ENCODE measurements around the gene MAEA.

The MAEA gene

DNA sequence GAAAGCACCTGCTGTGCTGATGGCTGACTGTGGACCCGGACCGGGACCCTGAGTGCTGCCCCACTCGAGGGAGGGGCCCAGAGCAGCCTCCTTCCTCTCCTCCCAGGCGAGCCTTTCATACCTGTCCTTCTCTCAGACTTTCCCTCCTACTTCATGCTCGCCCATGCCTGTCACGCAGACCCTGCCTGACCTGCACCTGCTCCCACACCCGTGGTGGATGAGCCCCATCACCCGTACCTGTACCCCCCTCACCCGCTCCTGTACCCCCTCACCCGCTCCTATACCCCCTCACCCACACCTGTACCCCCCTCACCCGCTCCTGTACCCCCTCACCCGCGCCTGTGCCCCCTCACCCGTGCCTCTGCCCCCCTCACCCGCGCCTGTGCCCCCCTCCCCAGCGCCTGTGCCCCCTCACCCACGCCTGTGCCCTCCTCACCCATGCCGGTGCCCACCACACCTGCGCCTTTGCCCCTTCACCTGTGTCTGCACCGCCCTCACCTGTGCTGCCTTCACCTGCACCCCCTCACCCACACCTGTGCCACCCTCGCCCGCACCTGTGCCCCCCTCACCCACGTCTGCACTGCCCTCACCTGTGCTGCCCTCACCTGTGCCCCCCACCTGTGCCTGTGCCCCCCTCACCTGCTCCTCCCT lies 5.8 kb downstream of the MAEA start:
- DNase-seq (ENCODE audit: low read depth in 2 of 2), result no peak
- H3K4me3 ChIP-seq (replicated peaks in 1 of 2; ENCODE audit: low read depth in 2 of 2, low read length in 2 of 2), result no peak overlapping the region
- TF ChIP-seq, protein P1, sequence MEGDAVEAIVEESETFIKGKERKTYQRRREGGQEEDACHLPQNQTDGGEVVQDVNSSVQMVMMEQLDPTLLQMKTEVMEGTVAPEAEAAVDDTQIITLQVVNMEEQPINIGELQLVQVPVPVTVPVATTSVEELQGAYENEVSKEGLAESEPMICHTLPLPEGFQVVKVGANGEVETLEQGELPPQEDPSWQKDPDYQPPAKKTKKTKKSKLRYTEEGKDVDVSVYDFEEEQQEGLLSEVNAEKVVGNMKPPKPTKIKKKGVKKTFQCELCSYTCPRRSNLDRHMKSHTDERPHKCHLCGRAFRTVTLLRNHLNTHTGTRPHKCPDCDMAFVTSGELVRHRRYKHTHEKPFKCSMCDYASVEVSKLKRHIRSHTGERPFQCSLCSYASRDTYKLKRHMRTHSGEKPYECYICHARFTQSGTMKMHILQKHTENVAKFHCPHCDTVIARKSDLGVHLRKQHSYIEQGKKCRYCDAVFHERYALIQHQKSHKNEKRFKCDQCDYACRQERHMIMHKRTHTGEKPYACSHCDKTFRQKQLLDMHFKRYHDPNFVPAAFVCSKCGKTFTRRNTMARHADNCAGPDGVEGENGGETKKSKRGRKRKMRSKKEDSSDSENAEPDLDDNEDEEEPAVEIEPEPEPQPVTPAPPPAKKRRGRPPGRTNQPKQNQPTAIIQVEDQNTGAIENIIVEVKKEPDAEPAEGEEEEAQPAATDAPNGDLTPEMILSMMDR (IDR thresholded peaks at IDR 0.05; ENCODE audit: low read depth, low read length), result no peak

DNA sequence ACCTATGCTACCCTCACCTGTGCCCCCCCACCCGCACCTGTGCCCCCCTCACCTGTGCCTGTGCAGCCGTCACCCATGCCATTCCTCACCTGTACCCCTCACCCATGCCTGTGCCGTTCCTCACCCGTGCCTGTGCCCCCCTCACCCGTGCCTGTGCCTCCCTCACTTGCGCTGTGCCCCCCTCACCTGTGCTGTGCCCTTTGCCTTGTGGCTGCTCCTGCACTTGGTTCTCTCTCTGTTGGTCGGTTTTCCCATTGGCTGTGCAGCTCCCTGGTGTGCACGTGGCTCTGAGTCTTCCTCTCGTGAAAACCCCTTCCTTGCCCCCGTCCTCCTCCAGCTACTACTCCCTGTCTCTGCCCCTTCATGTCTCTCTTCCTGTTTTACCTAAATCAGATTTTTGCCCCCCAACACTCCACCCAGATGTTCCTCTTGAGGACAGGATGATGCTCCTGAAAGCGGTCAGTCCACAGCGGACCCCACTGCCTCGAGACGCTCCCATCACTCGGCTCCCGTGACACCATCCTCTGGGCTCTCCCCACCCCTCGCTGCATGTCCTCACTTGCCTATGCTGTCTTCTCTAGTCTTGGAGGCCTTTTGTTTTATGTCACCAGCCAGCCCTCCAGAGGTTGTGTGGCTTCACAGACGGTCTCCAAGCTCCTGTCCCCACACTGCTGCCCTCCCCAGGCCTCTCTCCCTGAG lies 6.8 kb downstream of the MAEA start:
- no peak overlapping the region for H3K4me3 ChIP-seq (replicated peaks in 1 of 2; ENCODE audit: low read depth in 2 of 2, low read length in 2 of 2)
- no peak for DNase-seq (ENCODE audit: low read depth in 2 of 2)
- TF ChIP-seq, protein P1 (IDR thresholded peaks at IDR 0.05; ENCODE audit: low read depth, low read length), result no peak

DNA sequence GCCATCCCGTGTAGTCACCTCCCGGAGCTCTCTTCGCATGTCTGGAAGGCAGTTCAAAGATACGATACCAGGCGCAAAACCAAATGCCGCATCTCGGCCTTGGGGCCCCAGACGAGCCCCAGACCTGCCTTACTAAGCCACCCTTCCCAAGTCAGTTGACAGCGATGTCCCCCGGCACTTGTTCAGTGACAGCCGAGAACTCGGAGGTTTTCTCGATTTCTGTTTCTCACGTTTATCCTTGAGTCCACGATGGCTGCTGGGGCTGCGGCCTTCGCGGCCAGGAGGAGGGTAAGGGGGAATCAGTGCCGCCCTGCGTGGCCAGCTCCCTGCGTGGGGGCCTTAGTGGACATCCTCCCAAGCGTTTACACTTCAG lies 7.3 kb downstream of the MAEA start:
- DNase-seq (ENCODE audit: low read depth in 2 of 2), result no peak
- TF ChIP-seq, protein P1 (IDR thresholded peaks at IDR 0.05; ENCODE audit: low read depth, low read length), result no peak
- H3K4me3 ChIP-seq (replicated peaks in 1 of 2; ENCODE audit: low read depth in 2 of 2, low read length in 2 of 2), result no peak overlapping the region

DNA sequence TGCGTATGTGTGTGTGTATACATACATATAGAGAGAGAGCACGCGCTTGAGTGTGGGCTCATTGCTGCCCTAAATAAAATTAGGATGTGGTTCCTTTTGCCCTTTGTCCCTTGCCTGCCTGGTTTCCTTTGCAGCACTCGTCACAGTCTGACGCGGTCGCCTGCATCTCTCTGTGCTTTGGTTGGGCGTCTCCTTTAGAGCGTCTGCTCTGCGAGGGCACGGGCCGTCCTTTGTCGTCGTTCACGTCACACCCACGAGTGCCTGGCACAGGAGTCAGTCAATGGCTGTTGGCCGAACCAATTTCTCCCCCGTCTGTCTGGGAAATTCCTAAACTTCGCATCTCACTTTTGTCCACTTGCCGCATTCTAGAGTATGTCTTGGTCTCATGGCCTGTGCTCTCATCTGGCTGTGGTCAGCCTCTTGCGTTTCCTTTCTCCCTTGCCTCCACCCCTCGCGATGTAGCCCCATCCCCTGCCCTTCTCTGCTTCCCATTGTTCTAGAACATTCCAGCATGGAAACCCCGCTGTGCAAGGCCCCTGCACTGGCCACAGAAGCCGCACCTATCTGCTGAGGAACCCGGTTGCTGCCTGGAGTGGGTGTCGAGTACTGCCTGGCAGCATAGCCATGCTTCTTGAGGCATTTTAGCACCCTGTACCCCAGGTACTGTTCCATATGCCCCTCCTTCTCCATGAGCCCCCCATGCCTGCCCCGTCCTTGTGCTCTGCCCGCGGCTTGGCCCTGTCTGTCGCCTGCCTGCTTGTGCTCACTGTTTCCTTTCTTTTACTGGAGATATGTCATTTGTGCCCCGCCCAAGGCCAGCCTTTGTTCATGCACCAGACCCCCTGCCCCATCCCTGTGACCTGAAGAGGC lies 8.0 kb downstream of the MAEA start:
- no peak for DNase-seq (ENCODE audit: low read depth in 2 of 2)
- TF ChIP-seq, protein P1 (IDR thresholded peaks at IDR 0.05; ENCODE audit: low read depth, low read length), result no peak
- no peak overlapping the region for H3K4me3 ChIP-seq (replicated peaks in 1 of 2; ENCODE audit: low read depth in 2 of 2, low read length in 2 of 2)

DNA sequence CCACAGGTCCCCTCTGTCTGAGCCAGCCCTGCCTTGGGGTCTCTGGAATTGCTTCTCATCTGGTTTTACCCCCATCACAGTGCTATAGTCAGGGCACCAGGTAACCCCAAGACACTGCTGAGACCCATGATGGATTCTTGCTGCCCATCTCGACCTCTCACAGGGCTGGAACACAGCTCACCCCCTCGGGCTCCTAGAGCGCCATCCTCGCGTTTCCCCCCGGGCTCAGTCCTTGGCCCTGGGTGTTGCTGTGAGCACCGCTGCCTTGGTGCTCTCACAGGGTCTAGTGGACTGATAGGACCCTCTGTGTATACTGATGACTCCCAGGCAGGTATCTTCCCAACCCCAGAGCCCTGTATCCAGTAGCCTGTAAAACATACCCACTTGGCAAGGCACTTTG lies 8.8 kb downstream of the MAEA start:
- TF ChIP-seq, protein P1 (IDR thresholded peaks at IDR 0.05; ENCODE audit: low read depth, low read length), result no peak
- no peak for DNase-seq (ENCODE audit: low read depth in 2 of 2)
- no peak overlapping the region for H3K4me3 ChIP-seq (replicated peaks in 1 of 2; ENCODE audit: low read depth in 2 of 2, low read length in 2 of 2)

DNA sequence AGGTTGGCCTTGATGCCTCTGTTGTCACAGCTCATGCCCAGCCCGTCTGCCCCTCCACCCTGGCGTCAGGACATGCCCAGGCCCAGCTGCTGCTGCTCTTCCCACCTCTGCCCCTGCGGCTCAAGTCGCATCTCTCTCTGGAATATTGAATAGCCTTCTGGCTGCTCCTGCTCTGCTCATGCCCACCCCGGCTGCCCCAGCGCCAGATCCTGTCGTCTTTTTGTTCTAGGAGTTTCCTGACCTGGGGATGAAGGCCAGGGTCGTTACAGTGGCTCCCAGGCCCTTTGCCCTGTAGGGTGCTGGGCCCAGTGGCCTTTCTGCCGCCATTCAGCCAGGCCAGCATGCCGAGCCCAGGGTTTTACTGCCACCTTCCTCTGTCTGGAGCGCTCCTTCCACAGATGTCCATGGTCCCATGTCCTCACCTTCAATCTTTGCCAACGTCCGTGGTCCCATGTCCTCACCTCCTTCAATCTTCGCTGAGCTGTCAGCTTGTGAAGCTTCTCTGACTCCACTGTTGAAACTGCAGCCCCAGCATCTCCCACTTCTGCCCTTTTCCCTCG lies 9.7 kb downstream of the MAEA start:
- TF ChIP-seq, protein P1 (IDR thresholded peaks at IDR 0.05; ENCODE audit: low read depth, low read length), result no peak
- DNase-seq (ENCODE audit: low read depth in 2 of 2), result no peak
- H3K4me3 ChIP-seq (replicated peaks in 1 of 2; ENCODE audit: low read depth in 2 of 2, low read length in 2 of 2), result no peak overlapping the region

All from cardiac fibroblast (primary cell).